ENCODE measurements around the gene PSG1.
"Not testable (repeated sequence)": the region's sequence is repeated elsewhere in the genome, so short reads cannot be mapped to it uniquely, and the experiment has no call there.

- not testable (repeated sequence) for TF ChIP-seq EZH2 (IDR thresholded peaks at IDR 0.05; ENCODE audit: low read length, unreplicated experiment); CTCF (conservative IDR thresholded peaks at IDR 0.05; ENCODE audit: low read depth, low read length)
These were observed 32.2 kb upstream of the PSG1 start for GRCh38 chr19:42911731-42912130.
